H1 (cell line): ENCODE measurements around the gene EFHD1.

Experiments
- BACH1 ChIP-seq: IDR thresholded peaks from 2 replicates; pipeline ENCODE4 v1.6.1; 2012; ENCODE audit warnings: low read length, improper control_type of control experiment
- CTCF ChIP-seq, 3 experiments: IDR thresholded peaks; 1 replicate in 2 of 3; 2 replicates in 1 of 3; pipeline versions ENCODE4 v1.5.1 to v1.6.1; 2011; ENCODE audit warnings: low read length in 3 of 3, mild to moderate bottlenecking in 3 of 3, inconsistent platforms in 2 of 3, low read depth in 1 of 3, moderate library complexity in 1 of 3; ENCODE audit not compliant: insufficient read depth in 1 of 3; ENCODE audit errors: control extremely low read depth in 1 of 3
- EZH2 ChIP-seq: fragments of 200-600 bp; sonication (generic); IDR thresholded peaks from 2 replicates; pipeline ENCODE4 v1.7.1; 2012; ENCODE audit warnings: low read depth, mild to moderate bottlenecking, moderate library complexity, low read length, inconsistent platforms; ENCODE audit not compliant: severe bottlenecking
- MAX ChIP-seq: IDR thresholded peaks from 2 replicates; pipeline ENCODE4 v1.6.1; 2012; ENCODE audit warnings: inconsistent platforms

GRCh38 chr2:232655392-232655791 lies 22.0 kb downstream of the EFHD1 start:
- TF ChIP-seq MAX (no peak), CTCF (IDR thresholded peaks at IDR 0.05; ENCODE audit: control extremely low read depth in 1 of 3, insufficient read depth in 1 of 3, low read depth in 1 of 3, low read length in 3 of 3) (no peak), EZH2 (no peak), BACH1 (no peak)
